T-cell (primary cell): ENCODE data around the gene UGT2A3. TPM values are rescaled to one million over a fixed set of nuclear protein-coding genes. Genes with fewer than 3 reads are reported as not detected.
"Not testable (repeated sequence)": the region's sequence is repeated elsewhere in the genome, so short reads cannot be mapped to it uniquely, and the experiment has no call there.

ENCODE experiments used
- ATAC-seq, 4 experiments: fragments of 200-7000 bp in 3 of 4; fragments of 150-1000 bp in 1 of 4; cut with Tn5 transposase; replicated peaks in 1 of 4; 1 replicate in 3 of 4; 2 replicates in 1 of 4; pipeline ENCODE4 v1.10.0; 2021; ENCODE audit warnings: moderate library complexity in 3 of 4, mild to moderate bottlenecking in 2 of 4, moderate number of reproducible peaks in 1 of 4
- CTCF ChIA-PET, 2 donors: fragments of 300-600 bp; sonication (Branson Sonifier 250); formaldehyde crosslinking; loops; one replicate each; lab custom pipeline; 2022; ENCODE audit warnings: antibody characterized with exemption in 2 of 2; lab: Charles Lee
- POLR2A ChIA-PET, 2 donors: fragments of 300-600 bp; sonication (Branson Sonifier 250); formaldehyde crosslinking; loops; one replicate each; lab custom pipeline; 2022; ENCODE audit warnings: antibody characterized with exemption in 2 of 2; lab: Charles Lee
- DNase-seq, 35 experiments: peaks; one replicate each; pipeline versions ENCODE4 v3.0.0 to v3.0.0-alpha.2; 2013 to 2023
- H3K27ac ChIP-seq: one replicate; pipeline ENCODE4 v1.5.1; 2013; ENCODE audit warnings: low read length
- H3K27me3 ChIP-seq, 2 experiments: replicated peaks in 1 of 2; 1 replicate in 1 of 2; 2 replicates in 1 of 2; pipeline versions ENCODE4 v1.6.1 to v1.7.0; 2013; ENCODE audit warnings: low read length in 1 of 2, mixed read lengths in 1 of 2; ENCODE audit not compliant: control insufficient read depth in 2 of 2, insufficient read depth in 2 of 2; ENCODE audit errors: extremely low read depth in 1 of 2
- H3K36me3 ChIP-seq, 2 donors: 1 replicate in 1 of 2; 2 replicates in 1 of 2; pipeline versions ENCODE4 v1.6.1 to v1.7.0; 2013; ENCODE audit warnings: low read length in 1 of 2; ENCODE audit not compliant: control insufficient read depth in 2 of 2, insufficient read depth in 1 of 2; ENCODE audit errors: extremely low read depth in 1 of 2
- H3K4me1 ChIP-seq, 2 experiments: 1 replicate in 1 of 2; 2 replicates in 1 of 2; pipeline versions ENCODE4 v1.6.1 to v1.7.0; 2013; ENCODE audit warnings: low read length in 2 of 2, mixed read lengths in 1 of 2; ENCODE audit not compliant: insufficient read depth in 2 of 2, control insufficient read depth in 1 of 2; ENCODE audit errors: extremely low read depth in 1 of 2
- H3K4me3 ChIP-seq, 2 donors: 1 replicate in 1 of 2; 2 replicates in 1 of 2; pipeline versions ENCODE4 v1.5.1 to v1.7.0; 2013; ENCODE audit warnings: mild to moderate bottlenecking in 2 of 2, low read length in 1 of 2, moderate library complexity in 1 of 2; ENCODE audit not compliant: control insufficient read depth in 1 of 2; ENCODE audit errors: extremely low read depth in 1 of 2
- H3K9me3 ChIP-seq: 2 replicates; pipeline ENCODE4 v1.7.0; 2013
- H3K27ac Mint-ChIP-seq, 2 donors: one replicate each; pipeline ENCODE4 v1.8.0; 2020 to 2021; ENCODE audit warnings: mild to moderate bottlenecking in 2 of 2, mixed read lengths in 2 of 2
- H3K27me3 Mint-ChIP-seq, 2 donors: one replicate each; pipeline ENCODE4 v1.8.0; 2021 to 2022; ENCODE audit warnings: mixed read lengths in 2 of 2
- H3K36me3 Mint-ChIP-seq: one replicate; pipeline ENCODE4 v1.8.0; 2021; ENCODE audit warnings: mixed read lengths
- H3K4me1 Mint-ChIP-seq, 3 donors: one replicate each; pipeline ENCODE4 v1.8.0; 2020 to 2022; ENCODE audit warnings: mixed read lengths in 3 of 3, mild to moderate bottlenecking in 1 of 3
- H3K4me3 Mint-ChIP-seq, 3 donors: one replicate each; pipeline ENCODE4 v1.8.0; 2020 to 2022; ENCODE audit warnings: mild to moderate bottlenecking in 3 of 3, mixed read lengths in 3 of 3, moderate library complexity in 3 of 3
- H3K9me3 Mint-ChIP-seq, 3 donors: one replicate each; pipeline ENCODE4 v1.8.0; 2020 to 2022; ENCODE audit warnings: mixed read lengths in 3 of 3
- WGBS: methylation state at CpG from one replicate; pipeline ENCODE4 v1.1.5; 2013; ENCODE audit warnings: missing lambda C conversion rate; ENCODE audit not compliant: insufficient coverage; 5-methylcytosine and 5-hydroxymethylcytosine counted together
- total RNA-seq, 35 experiments: library from RNA in 6 of 35; stranded (reverse) in 6 of 35; fragments of 120-200 nt in 1 of 35; gene quantifications; one replicate each; pipeline versions ENCODE4 v1.2.1 to v1.2.4 and lab custom pipeline; 2013 to 2026

Gene UGT2A3
- total RNA-seq, 5 donors from 2014 or later (not counting 1 experiment from before 2014, with no cell fraction given), result 0.18 TPM; not detected in 4

GRCh38 chr4:68963374-68963773, 11.8 kb upstream of the UGT2A3 start:
- ATAC-seq (no peak), DNase-seq (no peak)
- Mint-ChIP-seq H3K4me1 (no peaks in the 10 kb centered on the region), H3K36me3 (no peaks in the 10 kb centered on the region), H3K27me3 (no peaks in the 10 kb centered on the region), H3K27ac (no peak overlapping the region), H3K9me3 (peaks cover 6 to 8% (median 8%) of the 10 kb centered on the region in 3 donors), H3K4me3 (no peak overlapping the region)
- Histone ChIP-seq H3K4me3 (no peak overlapping the region), H3K9me3 (no peaks in the 10 kb centered on the region), H3K27me3 (no peaks in the 10 kb centered on the region), H3K27ac (no peak overlapping the region), H3K4me1 (no peaks in the 10 kb centered on the region), H3K36me3 (no peaks in the 10 kb centered on the region)
- POLR2A ChIA-PET, result no interaction called here
- CTCF ChIA-PET, result no interaction called here
- no CpG with 5 or more reads among the region's 2 CpGs for WGBS

DNA sequence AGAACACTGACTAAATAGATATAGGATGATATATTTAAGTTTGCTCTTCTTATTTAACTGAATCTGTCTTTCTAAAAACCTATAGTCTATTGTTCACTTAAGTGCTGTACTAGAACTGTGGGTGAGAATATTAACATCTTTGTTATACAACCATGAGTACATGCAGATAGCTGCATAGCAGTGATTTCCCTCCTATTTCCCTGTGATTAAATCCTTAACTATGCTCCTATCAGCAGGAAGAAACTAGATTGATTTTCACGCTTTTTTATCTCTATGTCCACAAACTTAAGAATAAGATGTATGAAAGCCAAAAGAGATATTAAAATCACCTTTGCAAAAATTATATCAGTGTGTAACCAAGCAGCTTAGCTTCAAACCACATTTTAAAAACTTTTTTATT, 11.3 kb upstream of the UGT2A3 start:
- WGBS, result no CpG with 5 or more reads among the region's 1 CpG
- Histone ChIP-seq H3K36me3 (no peaks in the 10 kb centered on the region), H3K27ac (no peak overlapping the region), H3K4me1 (no peaks in the 10 kb centered on the region), H3K9me3 (no peaks in the 10 kb centered on the region), H3K27me3 (no peaks in the 10 kb centered on the region), H3K4me3 (no peak overlapping the region)
- H3K4me3 Mint-ChIP-seq, result no peak overlapping the region
- no peaks in the 10 kb centered on the region for H3K36me3 Mint-ChIP-seq
- DNase-seq, result no peak
- H3K27me3 Mint-ChIP-seq, result no peaks in the 10 kb centered on the region
- H3K9me3 Mint-ChIP-seq, result peaks cover 3 to 6% (median 6%) of the 10 kb centered on the region in 3 donors
- H3K27ac Mint-ChIP-seq, result no peak overlapping the region
- ATAC-seq, result no peak
- no peaks in the 10 kb centered on the region for H3K4me1 Mint-ChIP-seq
- CTCF ChIA-PET, result no interaction called here
- POLR2A ChIA-PET, result no interaction called here

- no peaks in the 10 kb centered on the region for H3K9me3 ChIP-seq
- Mint-ChIP-seq H3K4me1 (no peaks in the 10 kb centered on the region), H3K36me3 (no peaks in the 10 kb centered on the region), H3K27ac (no peak overlapping the region), H3K9me3 (peaks cover 0 to 3% (median 0%) of the 10 kb centered on the region in 3 donors), H3K27me3 (no peaks in the 10 kb centered on the region), H3K4me3 (no peak overlapping the region)
- ATAC-seq (no peak), DNase-seq (no peak)
- H3K27ac ChIP-seq, result no peak overlapping the region
- ChIA-PET POLR2A (no interaction called here), CTCF (no interaction called here)
- no peaks in the 10 kb centered on the region for H3K36me3 ChIP-seq
- no peak overlapping the region for H3K4me3 ChIP-seq
- no peaks in the 10 kb centered on the region for H3K27me3 ChIP-seq
- no peaks in the 10 kb centered on the region for H3K4me1 ChIP-seq
- WGBS, result no CpG with 5 or more reads among the region's 2 CpGs
Observed at GRCh38 chr4:68960294-68961163, 8.9 kb upstream of the UGT2A3 start.

- H3K27ac Mint-ChIP-seq, ATAC-seq, H3K27me3 ChIP-seq, H3K4me3 Mint-ChIP-seq, CTCF ChIA-PET, H3K9me3 ChIP-seq, H3K27ac ChIP-seq, DNase-seq, H3K4me1 Mint-ChIP-seq, POLR2A ChIA-PET, H3K4me1 ChIP-seq, H3K4me3 ChIP-seq, H3K36me3 ChIP-seq, H3K9me3 Mint-ChIP-seq, H3K27me3 Mint-ChIP-seq, H3K36me3 Mint-ChIP-seq: not testable (repeated sequence)
- WGBS, result 67% methylated on average over 1 of the region's 2 CpGs
Observed at GRCh38 chr4:68959085-68959484, 7.5 kb upstream of the UGT2A3 start.

DNA sequence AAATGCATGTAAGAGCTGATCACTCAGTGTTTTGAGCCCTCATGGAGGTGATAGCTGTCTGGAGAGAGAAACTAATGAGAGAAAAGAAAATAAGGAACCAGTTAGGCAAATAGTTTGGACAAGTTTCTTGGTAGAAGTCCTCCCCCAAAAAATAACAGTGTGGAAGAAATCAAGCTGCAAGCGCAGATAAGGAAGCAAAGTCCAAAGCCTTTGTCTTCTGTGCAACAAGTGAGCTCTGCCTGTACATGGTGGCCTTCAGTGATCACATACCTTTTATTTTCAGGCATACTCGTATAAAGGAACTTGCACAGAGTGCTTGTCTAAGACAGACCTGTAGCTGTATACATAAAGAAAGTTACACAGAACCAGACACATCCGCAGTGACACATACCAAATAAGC, 2.5 kb upstream of the UGT2A3 start:
- no peak for DNase-seq
- Histone ChIP-seq H3K27ac (no peak overlapping the region), H3K4me1 (no peaks in the 10 kb centered on the region), H3K27me3 (no peaks in the 10 kb centered on the region), H3K36me3 (no peaks in the 10 kb centered on the region), H3K4me3 (no peak overlapping the region), H3K9me3 (no peaks in the 10 kb centered on the region)
- H3K4me3 Mint-ChIP-seq, result no peak overlapping the region
- CTCF ChIA-PET, result no interaction called here
- no peaks in the 10 kb centered on the region for H3K4me1 Mint-ChIP-seq
- no CpG with 5 or more reads among the region's 3 CpGs for WGBS
- no peaks in the 10 kb centered on the region for H3K27me3 Mint-ChIP-seq
- ATAC-seq, result no peak
- H3K36me3 Mint-ChIP-seq, result no peaks in the 10 kb centered on the region
- peaks cover 0 to 3% (median 0%) of the 10 kb centered on the region in 3 donors for H3K9me3 Mint-ChIP-seq
- POLR2A ChIA-PET, result no interaction called here
- H3K27ac Mint-ChIP-seq, result no peak overlapping the region

GRCh38 chr4:68953056-68953596, 1.5 kb upstream of the UGT2A3 start:
- H3K36me3 Mint-ChIP-seq, result no peaks in the 10 kb centered on the region

More at GRCh38 chr4:68953056-68953596, 1.5 kb upstream of the UGT2A3 start:
- H3K9me3 Mint-ChIP-seq, result peaks cover 0 to 3% (median 0%) of the 10 kb centered on the region in 3 donors
- H3K27ac Mint-ChIP-seq, result no peak overlapping the region
- H3K27me3 Mint-ChIP-seq, result no peaks in the 10 kb centered on the region
- DNase-seq (no peak), ATAC-seq (no peak)
- Histone ChIP-seq H3K4me3 (no peak overlapping the region), H3K36me3 (no peaks in the 10 kb centered on the region), H3K4me1 (no peaks in the 10 kb centered on the region), H3K9me3 (no peaks in the 10 kb centered on the region), H3K27ac (no peak overlapping the region), H3K27me3 (no peaks in the 10 kb centered on the region)
- POLR2A ChIA-PET, result no interaction called here
- CTCF ChIA-PET, result no interaction called here
- H3K4me1 Mint-ChIP-seq, result no peaks in the 10 kb centered on the region
- WGBS, result 60% methylated on average over 1 of the region's 2 CpGs
- no peak overlapping the region for H3K4me3 Mint-ChIP-seq
